GM13977 (cell line): Measurements from ENCODE around the gene HCFC2.

Experiments
- DNase-seq: peaks from one replicate; pipeline ENCODE4 v3.0.0; 2012; ENCODE audit warnings: low spot score
- CTCF ChIP-seq: IDR thresholded peaks from 2 replicates; pipeline ENCODE4 v1.5.1; 2012; ENCODE audit warnings: mild to moderate bottlenecking, control low read depth; ENCODE audit not compliant: insufficient read depth; ENCODE audit errors: extremely low read depth, missing control alignments
- in situ Hi-C: fragments of 300-500 bp; cut with MboI; formaldehyde crosslinking; loops from one replicate; pipeline ENCODE4 v1.12.0; 2022; ENCODE audit warnings: low sequenced_read_pairs, low pct_unique_long_range_greater_than_20kb, mixed read lengths, inconsistent platforms; ENCODE audit not compliant: unreplicated experiment

The HCFC2 gene

GRCh38 chr12:104079024-104079423 lies 14.7 kb downstream of the HCFC2 start:
- in situ Hi-C loops = no loop called here
- no peak for TF ChIP-seq CTCF
- no peak for DNase-seq

GRCh38 chr12:104080764-104081163 lies 16.4 kb downstream of the HCFC2 start:
- in situ Hi-C loops = no loop called here
- no peak for DNase-seq
- no peak for TF ChIP-seq CTCF

GRCh38 chr12:104083769-104084475 lies 19.6 kb downstream of the HCFC2 start:
- peak; percentile 55 for DNase-seq
- in situ Hi-C loops = no loop called here
- no peak for TF ChIP-seq CTCF

- no peak for TF ChIP-seq CTCF
- in situ Hi-C loops = no loop called here
- DNase-seq = no peak
These were observed 26.4 kb downstream of the HCFC2 start for GRCh38 chr12:104090685-104091084.

- in situ Hi-C loops = no loop called here
- DNase-seq = no peak
- TF ChIP-seq CTCF = no peak
These were observed 26.8 kb downstream of the HCFC2 start for GRCh38 chr12:104091136-104091535.

GRCh38 chr12:104094284-104094683 lies 30.0 kb downstream of the HCFC2 start:
- in situ Hi-C loops = no loop called here
- no peak for TF ChIP-seq CTCF
- DNase-seq = no peak
